A549 (cell line): ENCODE measurements around the gene VWA5B1. TPM values are rescaled to one million over a fixed set of nuclear protein-coding genes. Genes with fewer than 3 reads are reported as not detected.

Source experiments
- ATAC-seq, 2 experiments: fragments of 200-7000 bp in 1 of 2; fragments of >200 bp in 1 of 2; cut with Nextera tagmentation in 1 of 2; cut with Tn5 transposase in 1 of 2; 3 replicates each; pipeline versions ENCODE4 v1.8.0 to v1.9.1; 2018 to 2020; ENCODE audit warnings: mild to moderate bottlenecking in 1 of 2, moderate library complexity in 1 of 2
- CTCF ChIA-PET: fragments of 300-600 bp; sonication (Branson Sonifier 250); formaldehyde crosslinking; extraction: SDS; loops from one replicate; lab custom pipeline; 2021; ENCODE audit warnings: antibody characterized with exemption, inconsistent platforms; lab: Yijun Ruan, JAX
- POLR2A ChIA-PET: fragments of 350-600 bp; formaldehyde crosslinking; extraction: SDS; loops from one replicate; lab custom pipeline; 2021; ENCODE audit warnings: antibody characterized with exemption, inconsistent platforms; lab: Yijun Ruan, JAX
- DNase-seq, 2 experiments: peaks; one replicate each; pipeline versions ENCODE4 v3.0.0 to v3.0.0-alpha.2; 2011 to 2016; ENCODE audit warnings: low read depth in 1 of 2, low spot score in 1 of 2
- FAIRE-seq: peaks from 2 replicates; lab custom pipeline; 2011; peaks lifted over from hg19 to GRCh38; lab: Jason Lieb, UNC
- H3K27ac ChIP-seq, 2 experiments: fragments of >200 bp; sonication (Bioruptor Twin); formaldehyde crosslinking; 3 replicates each; pipeline ENCODE4 v1.5.1; 2016 to 2017
- H3K4me1 ChIP-seq: fragments of >200 bp; sonication (Bioruptor Twin); formaldehyde crosslinking; 3 replicates; pipeline ENCODE4 v1.6.1; 2016
- H3K4me2 ChIP-seq: fragments of >200 bp; sonication (Bioruptor Twin); formaldehyde crosslinking; 3 replicates; pipeline ENCODE4 v1.6.1; 2016
- H3K4me3 ChIP-seq: fragments of >200 bp; sonication (Bioruptor Twin); formaldehyde crosslinking; 3 replicates; pipeline ENCODE4 v1.5.1; 2016
- H3K9me3 ChIP-seq: fragments of >200 bp; sonication (Bioruptor Twin); formaldehyde crosslinking; 3 replicates; pipeline ENCODE4 v1.6.1; 2016
- BHLHE40 ChIP-seq: IDR thresholded peaks from 2 replicates; pipeline ENCODE4 v1.6.1; 2012; ENCODE audit warnings: low read depth, low read length, inconsistent platforms
- CBX8 ChIP-seq: fragments of 200-600 bp; sonication (generic); IDR thresholded peaks from 2 replicates; pipeline ENCODE4 v1.6.1; 2016
- CHD4 ChIP-seq: fragments of 200-600 bp; sonication (generic); IDR thresholded peaks from 2 replicates; pipeline ENCODE4 v1.6.1; 2016; ENCODE audit warnings: antibody characterized with exemption, mild to moderate bottlenecking, borderline replicate concordance
- EHMT2 ChIP-seq: fragments of 200-600 bp; sonication (generic); IDR thresholded peaks from 2 replicates; pipeline ENCODE4 v1.6.1; 2016; ENCODE audit warnings: antibody characterized with exemption, low read depth, mild to moderate bottlenecking, moderate library complexity
- HDAC2 ChIP-seq: fragments of 200-600 bp; sonication (generic); IDR thresholded peaks from 2 replicates; pipeline ENCODE4 v1.6.1; 2016
- HEYL ChIP-seq: fragments of 250-450 bp; sonication (Bioruptor Pico); IDR thresholded peaks from 2 replicates; pipeline ENCODE4 v1.8.0; 2021; ENCODE audit warnings: mild to moderate bottlenecking, moderate library complexity
- KDM5A ChIP-seq: fragments of 200-600 bp; sonication (generic); IDR thresholded peaks from 2 replicates; pipeline ENCODE4 v1.6.1; 2016; ENCODE audit warnings: antibody characterized with exemption, mild to moderate bottlenecking
- MAZ ChIP-seq: fragments of 150-350 bp; IDR thresholded peaks from 2 replicates; pipeline ENCODE4 v1.6.1; 2014; ENCODE audit warnings: antibody characterized with exemption, low read depth, low read length, borderline replicate concordance
- MYC ChIP-seq: IDR thresholded peaks from 2 replicates; pipeline ENCODE4 v1.6.1; 2012; ENCODE audit warnings: mild to moderate bottlenecking, inconsistent platforms, low read length, improper control_type of control experiment, borderline replicate concordance
- NFE2L2 ChIP-seq: fragments of 150-350 bp; conservative IDR thresholded peaks from 2 replicates; pipeline ENCODE4 v1.6.1; 2014; ENCODE audit warnings: low read length
- PHF8 ChIP-seq: fragments of 200-600 bp; sonication (generic); IDR thresholded peaks from 2 replicates; pipeline ENCODE4 v1.6.1; 2016; ENCODE audit warnings: low read depth, mild to moderate bottlenecking, antibody characterized with exemption, moderate library complexity, borderline replicate concordance
- RFX5 ChIP-seq: fragments of 450-650 bp; IDR thresholded peaks from 2 replicates; pipeline ENCODE4 v1.7.1; 2014; ENCODE audit warnings: antibody characterized with exemption, mild to moderate bottlenecking, moderate library complexity
- RNF2 ChIP-seq: fragments of 200-600 bp; sonication (generic); IDR thresholded peaks from 2 replicates; pipeline ENCODE4 v1.6.1; 2016; ENCODE audit warnings: low read depth, mild to moderate bottlenecking, antibody characterized with exemption, moderate library complexity, borderline replicate concordance
- SMC3 ChIP-seq: fragments of >200 bp; sonication (Bioruptor Twin); formaldehyde crosslinking; IDR thresholded peaks from 3 replicates; pipeline ENCODE4 v1.6.1; 2018; ENCODE audit warnings: inconsistent platforms
- SREBF2 ChIP-seq: fragments of 450-650 bp; IDR thresholded peaks from 2 replicates; pipeline ENCODE4 v1.6.1; 2014; ENCODE audit warnings: mild to moderate bottlenecking, moderate library complexity
- TP53 ChIP-seq: fragments of 250-450 bp; sonication (Bioruptor Pico); IDR thresholded peaks from 2 replicates; pipeline ENCODE4 v1.5.0; 2021; ENCODE audit warnings: mild to moderate bottlenecking, moderate library complexity
- WGBS: methylation state at CpG from one replicate; pipeline ENCODE4 v1.1.6; 2017; ENCODE audit errors: missing lambda C conversion rate; 5-methylcytosine and 5-hydroxymethylcytosine counted together
- polyA plus RNA-seq, 4 experiments: library from polyadenylated mRNA; depleted of rRNA in 3 of 4; stranded (reverse); fragments of >200 nt; fragmentation: RNase III in 1 of 4; extraction: RNeasy Plus Mini Kit Qiagen cat#74134 plus additional on column Dnase treatment in 1 of 4; gene quantifications; 2 replicates in 3 of 4; 3 replicates in 1 of 4; pipeline ENCODE4 v1.2.3, GENCODE V29; 2011 to 2017
- TF ChIP-seq, protein P1 (sequence below): IDR thresholded peaks from 2 replicates; pipeline ENCODE4 v1.6.1; 2012
- TF ChIP-seq, protein P2 (sequence below): fragments of >200 bp; sonication (Bioruptor Twin); formaldehyde crosslinking; IDR thresholded peaks from 2 replicates; pipeline ENCODE4 v1.6.1; 2016
- TF ChIP-seq, protein P3 (sequence below): fragments of 450-650 bp; IDR thresholded peaks from 2 replicates; pipeline ENCODE4 v1.6.1; 2014; ENCODE audit warnings: antibody characterized with exemption
- TF ChIP-seq, protein P4 (sequence below): IDR thresholded peaks from 2 replicates; pipeline ENCODE4 v1.6.1; 2012; ENCODE audit warnings: low read depth, borderline replicate concordance
- TF ChIP-seq, protein P5 (sequence below): fragments of 150-350 bp; IDR thresholded peaks from 2 replicates; pipeline ENCODE4 v1.6.1; 2014; ENCODE audit warnings: low read depth, mild to moderate bottlenecking, low read length

VWA5B1 gene
- polyA plus RNA-seq, 2 of the 4 experiments (the other 2 are of a cell fraction) = not detected

DNA sequence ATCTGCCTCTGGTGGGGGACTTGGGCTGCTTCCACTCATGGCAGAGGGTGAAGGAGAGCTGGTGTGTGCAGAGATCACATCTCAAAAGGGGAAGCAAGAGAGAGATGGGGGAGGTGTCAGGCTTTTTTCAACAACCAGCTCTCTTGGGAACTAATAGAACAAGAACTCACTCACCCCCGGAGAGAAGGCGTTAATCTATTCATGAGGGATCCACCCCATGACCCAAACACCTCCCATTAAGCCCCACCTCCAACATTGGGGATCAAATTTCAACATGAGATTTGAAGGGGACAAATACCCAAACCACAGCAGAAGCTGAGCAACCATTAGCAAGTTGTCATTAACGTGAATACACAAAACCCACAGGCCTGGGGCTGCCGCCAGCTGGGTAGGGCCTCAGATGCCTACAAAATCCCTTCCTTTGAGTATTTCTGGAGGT, 12.0 kb upstream of the VWA5B1 start:
- POLR2A ChIA-PET = no interaction called here
- ATAC-seq (no peak), FAIRE-seq (no peak), DNase-seq (no peak)
- no peak overlapping the region for H3K27ac ChIP-seq
- no peaks in the 10 kb centered on the region; the same call in 2 of the 3 replicates for H3K4me1 ChIP-seq
- WGBS = 81% methylated on average over 4 of the region's 4 CpGs
- TF ChIP-seq MYC (no peak), KDM5A (no peak), HEYL (no peak)
- TF ChIP-seq, protein P1, sequence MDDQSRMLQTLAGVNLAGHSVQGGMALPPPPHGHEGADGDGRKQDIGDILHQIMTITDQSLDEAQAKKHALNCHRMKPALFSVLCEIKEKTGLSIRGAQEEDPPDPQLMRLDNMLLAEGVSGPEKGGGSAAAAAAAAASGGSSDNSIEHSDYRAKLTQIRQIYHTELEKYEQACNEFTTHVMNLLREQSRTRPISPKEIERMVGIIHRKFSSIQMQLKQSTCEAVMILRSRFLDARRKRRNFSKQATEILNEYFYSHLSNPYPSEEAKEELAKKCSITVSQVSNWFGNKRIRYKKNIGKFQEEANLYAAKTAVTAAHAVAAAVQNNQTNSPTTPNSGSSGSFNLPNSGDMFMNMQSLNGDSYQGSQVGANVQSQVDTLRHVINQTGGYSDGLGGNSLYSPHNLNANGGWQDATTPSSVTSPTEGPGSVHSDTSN = no peak
- no peaks in the 10 kb centered on the region for H3K9me3 ChIP-seq
- H3K4me3 ChIP-seq = no peak overlapping the region
- CTCF ChIA-PET = no interaction called here
- no peak overlapping the region for H3K4me2 ChIP-seq

DNA sequence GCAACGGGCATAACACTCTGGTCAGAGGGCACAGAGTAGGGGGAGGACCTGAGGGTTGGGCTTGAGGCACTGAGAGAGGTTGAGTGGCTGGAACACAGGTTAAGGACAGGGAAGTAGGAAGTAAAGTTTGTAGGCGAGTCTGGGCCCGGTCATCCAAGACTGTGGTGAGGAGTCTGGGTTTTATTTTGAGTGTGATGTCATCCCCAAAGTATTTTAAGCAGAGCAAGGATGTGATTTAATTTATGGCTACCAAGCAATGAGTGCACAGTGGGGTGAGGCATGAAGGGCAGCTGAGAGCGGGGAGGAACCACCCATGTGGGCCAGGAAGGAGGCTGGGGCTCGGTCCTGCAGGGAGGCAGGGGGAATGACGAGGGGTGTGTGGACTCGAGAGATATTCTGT, 11.2 kb upstream of the VWA5B1 start:
- no peak overlapping the region for H3K27ac ChIP-seq
- ATAC-seq (no peak; a peak in 2 of 6 replicates), DNase-seq (peak in 1 of 2 experiments; percentile 14), FAIRE-seq (no peak)
- TF ChIP-seq CHD4 (no peak), EHMT2 (no peak), PHF8 (no peak)
- POLR2A ChIA-PET = no interaction called here
- no peak overlapping the region for H3K4me2 ChIP-seq
- H3K4me3 ChIP-seq = no peak overlapping the region
- no peaks in the 10 kb centered on the region; the same call in 2 of the 3 replicates for H3K4me1 ChIP-seq
- CTCF ChIA-PET = no interaction called here
- H3K9me3 ChIP-seq = no peaks in the 10 kb centered on the region
- 45% methylated on average over 7 of the region's 7 CpGs for WGBS

DNA sequence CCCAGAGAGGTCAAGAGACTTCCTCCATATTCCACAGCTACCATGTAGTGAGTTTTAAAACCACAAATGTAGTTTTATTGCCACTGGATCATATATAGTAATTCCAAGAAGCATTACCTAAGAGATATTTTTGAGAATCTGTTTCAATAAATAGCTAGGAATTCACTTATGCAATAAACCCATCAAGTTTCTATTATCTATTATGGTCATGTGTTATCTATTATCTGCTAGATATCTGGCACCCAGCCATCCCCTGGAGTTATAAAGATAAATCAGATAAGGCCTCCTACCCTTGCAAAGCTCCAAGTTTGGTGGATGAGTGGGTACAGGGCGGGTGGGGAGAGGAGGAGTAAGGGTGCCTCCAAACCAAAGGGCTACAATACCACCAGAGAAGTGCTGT, 10.3 kb upstream of the VWA5B1 start:
- no peak for DNase-seq
- no peak overlapping the region for H3K4me2 ChIP-seq
- POLR2A ChIA-PET = no interaction called here

DNA sequence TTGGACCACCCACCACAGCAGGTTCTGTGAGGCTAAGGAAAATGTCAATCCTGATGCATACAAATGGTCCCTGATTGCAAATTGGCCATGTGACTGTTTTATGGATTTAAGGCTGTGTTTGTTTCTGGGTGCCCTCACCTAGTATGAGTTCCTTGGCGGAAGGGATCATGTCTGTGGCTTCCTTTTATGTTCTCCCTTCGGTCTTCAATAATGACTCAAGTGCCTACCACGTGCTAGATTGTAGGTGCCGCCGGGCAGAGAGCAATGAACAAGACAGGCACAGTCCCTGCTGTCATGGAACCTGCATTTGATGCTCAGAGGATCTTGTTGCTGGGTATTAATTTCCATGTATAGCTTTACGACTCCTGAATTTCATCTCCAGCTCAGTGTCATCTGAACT, 9.8 kb upstream of the VWA5B1 start:
- no peak for TF ChIP-seq RFX5
- TF ChIP-seq CBX8 = no peak
- TF ChIP-seq, protein P1 = no peak
- TF ChIP-seq MAZ = no peak
- no peak for TF ChIP-seq RNF2
- TF ChIP-seq TP53 (CRISPR knock-in tag) = no peak
- TF ChIP-seq, protein P2, sequence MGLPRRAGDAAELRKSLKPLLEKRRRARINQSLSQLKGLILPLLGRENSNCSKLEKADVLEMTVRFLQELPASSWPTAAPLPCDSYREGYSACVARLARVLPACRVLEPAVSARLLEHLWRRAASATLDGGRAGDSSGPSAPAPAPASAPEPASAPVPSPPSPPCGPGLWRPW = no peak
- no peak for TF ChIP-seq SMC3
- TF ChIP-seq, protein P3, sequence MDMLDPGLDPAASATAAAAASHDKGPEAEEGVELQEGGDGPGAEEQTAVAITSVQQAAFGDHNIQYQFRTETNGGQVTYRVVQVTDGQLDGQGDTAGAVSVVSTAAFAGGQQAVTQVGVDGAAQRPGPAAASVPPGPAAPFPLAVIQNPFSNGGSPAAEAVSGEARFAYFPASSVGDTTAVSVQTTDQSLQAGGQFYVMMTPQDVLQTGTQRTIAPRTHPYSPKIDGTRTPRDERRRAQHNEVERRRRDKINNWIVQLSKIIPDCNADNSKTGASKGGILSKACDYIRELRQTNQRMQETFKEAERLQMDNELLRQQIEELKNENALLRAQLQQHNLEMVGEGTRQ = no peak
- no peak for TF ChIP-seq NFE2L2
- TF ChIP-seq, protein P4, sequence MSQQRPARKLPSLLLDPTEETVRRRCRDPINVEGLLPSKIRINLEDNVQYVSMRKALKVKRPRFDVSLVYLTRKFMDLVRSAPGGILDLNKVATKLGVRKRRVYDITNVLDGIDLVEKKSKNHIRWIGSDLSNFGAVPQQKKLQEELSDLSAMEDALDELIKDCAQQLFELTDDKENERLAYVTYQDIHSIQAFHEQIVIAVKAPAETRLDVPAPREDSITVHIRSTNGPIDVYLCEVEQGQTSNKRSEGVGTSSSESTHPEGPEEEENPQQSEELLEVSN = no peak
- TF ChIP-seq SREBF2 = no peak
- no peak for TF ChIP-seq BHLHE40
- no peak for TF ChIP-seq HEYL
- no peak for TF ChIP-seq EHMT2
- WGBS = 59% methylated on average over 6 of the region's 6 CpGs

More for the DNA sequence above, 10.3 kb upstream of the VWA5B1 start:
- Histone ChIP-seq H3K27ac (no peak overlapping the region), H3K4me3 (no peak overlapping the region), H3K9me3 (no peaks in the 10 kb centered on the region), H3K4me1 (no peaks in the 10 kb centered on the region; the same call in 2 of the 3 replicates)
- CTCF ChIA-PET = no interaction called here
- no peak for ATAC-seq
- no peak for TF ChIP-seq SMC3
- TF ChIP-seq, protein P5, sequence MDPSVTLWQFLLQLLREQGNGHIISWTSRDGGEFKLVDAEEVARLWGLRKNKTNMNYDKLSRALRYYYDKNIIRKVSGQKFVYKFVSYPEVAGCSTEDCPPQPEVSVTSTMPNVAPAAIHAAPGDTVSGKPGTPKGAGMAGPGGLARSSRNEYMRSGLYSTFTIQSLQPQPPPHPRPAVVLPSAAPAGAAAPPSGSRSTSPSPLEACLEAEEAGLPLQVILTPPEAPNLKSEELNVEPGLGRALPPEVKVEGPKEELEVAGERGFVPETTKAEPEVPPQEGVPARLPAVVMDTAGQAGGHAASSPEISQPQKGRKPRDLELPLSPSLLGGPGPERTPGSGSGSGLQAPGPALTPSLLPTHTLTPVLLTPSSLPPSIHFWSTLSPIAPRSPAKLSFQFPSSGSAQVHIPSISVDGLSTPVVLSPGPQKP = no peak
- no peak for TF ChIP-seq PHF8
- no peak for TF ChIP-seq HDAC2
- FAIRE-seq = no peak
- WGBS = 71% methylated on average over 1 of the region's 1 CpG

More for the DNA sequence above, 9.8 kb upstream of the VWA5B1 start:
- DNase-seq = no peak
- POLR2A ChIA-PET = no interaction called here
- FAIRE-seq = no peak
- Histone ChIP-seq H3K4me2 (no peak overlapping the region), H3K27ac (no peak overlapping the region), H3K9me3 (no peaks in the 10 kb centered on the region), H3K4me1 (no peaks in the 10 kb centered on the region; the same call in 2 of the 3 replicates), H3K4me3 (no peak overlapping the region)
- ATAC-seq = no peak
- CTCF ChIA-PET = interaction anchor here (1.4 kb wide), 1 partner anchor 9 kb away, joined by 3 read pairs; no protein-coding TSS in a partner anchor
